GM23338 (cell line): ENCODE results near the gene LRSAM1. TPM values are rescaled to one million over a fixed set of nuclear protein-coding genes. Genes with fewer than 3 reads are reported as not detected.
A peak's percentile ranks its signal among the peaks of the same experiment; 100 is the strongest.

Experiments
- ATAC-seq: fragments of 200-7000 bp; cut with Tn5 transposase; 3 replicates; pipeline ENCODE4 v1.9.1; 2020
- DNase-seq: peaks from one replicate; pipeline ENCODE4 v3.0.0-alpha.2; 2015; ENCODE audit warnings: low spot score
- H2AFZ ChIP-seq: fragments of 200-600 bp; sonication (generic); 2 replicates; pipeline ENCODE4 v1.8.0; 2016; ENCODE audit warnings: antibody characterized with exemption, mild to moderate bottlenecking, moderate library complexity
- H3F3A ChIP-seq: fragments of 200-600 bp; sonication (generic); replicated peaks from 2 replicates; pipeline ENCODE4 v1.8.0; 2017; ENCODE audit warnings: antibody characterized with exemption, mixed run types, low read depth
- H3K27ac ChIP-seq: fragments of 200-600 bp; sonication (generic); 2 replicates; pipeline ENCODE4 v1.6.1; 2016; ENCODE audit warnings: low read depth
- H3K27me3 ChIP-seq: fragments of 200-600 bp; sonication (generic); 2 replicates; pipeline ENCODE4 v1.8.0; 2016; ENCODE audit warnings: mild to moderate bottlenecking, mixed run types, moderate library complexity; ENCODE audit not compliant: insufficient read depth
- H3K36me3 ChIP-seq: fragments of 200-600 bp; sonication (generic); 2 replicates; pipeline ENCODE4 v1.8.0; 2016; ENCODE audit warnings: mild to moderate bottlenecking; ENCODE audit not compliant: insufficient read depth
- H3K4me1 ChIP-seq: fragments of 200-600 bp; sonication (generic); 2 replicates; pipeline ENCODE4 v1.8.0; 2016; ENCODE audit warnings: mild to moderate bottlenecking, moderate library complexity; ENCODE audit not compliant: insufficient read depth
- H3K4me2 ChIP-seq: fragments of 200-600 bp; sonication (generic); 2 replicates; pipeline ENCODE4 v1.7.1; 2017; ENCODE audit warnings: mixed run types
- H3K4me3 ChIP-seq: fragments of 200-600 bp; sonication (generic); 2 replicates; pipeline ENCODE4 v1.6.1; 2016; ENCODE audit warnings: mixed run types
- H3K79me2 ChIP-seq: fragments of 200-600 bp; sonication (generic); replicated peaks from 2 replicates; pipeline ENCODE4 v1.8.0; 2017; ENCODE audit warnings: mild to moderate bottlenecking; ENCODE audit not compliant: insufficient read depth
- H3K9me2 ChIP-seq: fragments of 200-600 bp; sonication (generic); 2 replicates; pipeline ENCODE4 v1.8.0; 2017; ENCODE audit not compliant: insufficient read depth
- H4K20me1 ChIP-seq: fragments of 200-600 bp; sonication (generic); replicated peaks from 2 replicates; pipeline ENCODE4 v1.8.0; 2017; ENCODE audit warnings: mild to moderate bottlenecking; ENCODE audit not compliant: insufficient read depth
- H3K27ac Mint-ChIP-seq: 2 replicates; pipeline ENCODE4 v1.8.0; 2020; ENCODE audit warnings: inconsistent platforms, mild to moderate bottlenecking, moderate library complexity, mixed read lengths
- H3K27me3 Mint-ChIP-seq: 3 replicates; pipeline ENCODE4 v1.8.0; 2022; ENCODE audit warnings: low read depth, mild to moderate bottlenecking, moderate library complexity, mixed read lengths, inconsistent platforms; ENCODE audit not compliant: insufficient read depth, poor library complexity
- H3K36me3 Mint-ChIP-seq: 3 replicates; pipeline ENCODE4 v1.8.0; 2021; ENCODE audit warnings: low read depth, mild to moderate bottlenecking, inconsistent platforms, moderate library complexity, mixed read lengths
- H3K4me1 Mint-ChIP-seq: 3 replicates; pipeline ENCODE4 v1.8.0; 2020; ENCODE audit warnings: mild to moderate bottlenecking, inconsistent platforms, mixed read lengths
- H3K4me3 Mint-ChIP-seq: 3 replicates; pipeline ENCODE4 v1.8.0; 2021; ENCODE audit warnings: moderate library complexity, mild to moderate bottlenecking, inconsistent platforms, mixed read lengths
- H3K9me3 Mint-ChIP-seq: 3 replicates; pipeline ENCODE4 v1.8.0; 2020; ENCODE audit warnings: moderate library complexity, mild to moderate bottlenecking, inconsistent platforms, mixed read lengths
- CREB1 ChIP-seq: fragments of 250-450 bp; sonication (Bioruptor Pico); IDR thresholded peaks from 2 replicates; pipeline ENCODE4 v1.5.0; 2020; ENCODE audit warnings: low read depth, mild to moderate bottlenecking, moderate library complexity
- CTCF ChIP-seq, 2 experiments: fragments of 200-600 bp in 1 of 2; sonication (generic) in 1 of 2; conservative IDR thresholded peaks; 2 replicates each; pipeline versions ENCODE4 v1.5.1 to v1.6.1; 2016 to 2017; ENCODE audit warnings: antibody characterized with exemption in 2 of 2, low read depth in 2 of 2, mild to moderate bottlenecking in 2 of 2, moderate library complexity in 1 of 2
- ETS1 ChIP-seq: IDR thresholded peaks from 2 replicates; pipeline ENCODE4 v1.6.1; 2016; ENCODE audit warnings: antibody characterized with exemption
- EZH2 ChIP-seq: fragments of 200-600 bp; sonication (generic); IDR thresholded peaks from one replicate; pipeline ENCODE4 v1.8.0; 2017; ENCODE audit warnings: antibody characterized with exemption, mild to moderate bottlenecking, low read depth; ENCODE audit not compliant: unreplicated experiment
- JUNB ChIP-seq: IDR thresholded peaks from one replicate; pipeline ENCODE4 v1.6.1; 2016; ENCODE audit warnings: antibody characterized with exemption; ENCODE audit not compliant: unreplicated experiment
- NANOG ChIP-seq: IDR thresholded peaks from 2 replicates; pipeline ENCODE4 v1.6.1; 2016; ENCODE audit warnings: antibody characterized with exemption, borderline replicate concordance
- POLR2AphosphoS5 ChIP-seq: IDR thresholded peaks from 2 replicates; pipeline ENCODE4 v1.6.1; 2016; ENCODE audit warnings: antibody characterized with exemption, low read depth
- REST ChIP-seq: IDR thresholded peaks from one replicate; pipeline ENCODE4 v1.6.1; 2018; ENCODE audit warnings: antibody characterized with exemption; ENCODE audit not compliant: unreplicated experiment
- STAT1 ChIP-seq: IDR thresholded peaks from one replicate; pipeline ENCODE4 v1.6.1; 2016; ENCODE audit warnings: antibody characterized with exemption; ENCODE audit not compliant: unreplicated experiment
- ZNF114 ChIP-seq: fragments of 250-450 bp; sonication (Bioruptor Pico); IDR thresholded peaks from 2 replicates; pipeline ENCODE4 v1.5.0; 2020; ENCODE audit warnings: mild to moderate bottlenecking, moderate library complexity
- ZNF331 ChIP-seq: fragments of 250-450 bp; sonication (Bioruptor Pico); IDR thresholded peaks from 2 replicates; pipeline ENCODE4 v1.5.0; 2020; ENCODE audit warnings: low read depth, mild to moderate bottlenecking, moderate library complexity
- ZNF462 ChIP-seq: fragments of 250-450 bp; sonication (Bioruptor Pico); IDR thresholded peaks from 2 replicates; pipeline ENCODE4 v1.5.0; 2020; ENCODE audit warnings: mild to moderate bottlenecking, moderate library complexity
- polyA plus RNA-seq: library from polyadenylated mRNA; unstranded; fragments of >200 nt; fragmentation: Nextera tagmentation; extraction: Ambion mirVana; gene quantifications from 2 replicates; pipeline ENCODE4 v1.2.1, GENCODE V29; 2016
- total RNA-seq: library from RNA; depleted of rRNA; stranded (reverse); fragments of >200 nt; shearing (Covaris generic); gene quantifications from 2 replicates; pipeline ENCODE4 v1.2.3, GENCODE V29; 2014

LRSAM1 gene
- total and polyA plus RNA-seq, 2 experiments from 2014 or later, result 12.8 to 21.9 TPM

- Histone ChIP-seq H4K20me1 (no peaks in the 10 kb centered on the region; the same call in 1 of the 2 replicates), H3K27me3 (no peaks in the 10 kb centered on the region), H3F3A (no peaks in the 10 kb centered on the region), H3K9me2 (no peaks in the 10 kb centered on the region), H2AFZ (no peak overlapping the region), H3K79me2 (peaks cover 16% of the 10 kb centered on the region), H3K4me1 (peaks cover 22% of the 10 kb centered on the region), H3K4me3 (no peak overlapping the region), H3K36me3 (no peaks in the 10 kb centered on the region), H3K4me2 (no peak overlapping the region), H3K27ac (no peak overlapping the region)
- ATAC-seq (no peak), DNase-seq (no peak)
- Mint-ChIP-seq H3K27me3 (peaks cover 11% of the 10 kb centered on the region), H3K27ac (peak overlapping the region; percentile 67; the same call in 1 of the 2 replicates), H3K4me3 (no peak overlapping the region), H3K9me3 (no peaks in the 10 kb centered on the region), H3K36me3 (0 out of 3 replicates have a peak, but pooled peaks cover 4% of the 10 kb centered on the region), H3K4me1 (peaks cover 32% of the 10 kb centered on the region)
- no peak for TF ChIP-seq STAT1
- no peak for TF ChIP-seq ZNF462 (CRISPR knock-in tag)
- no peak for TF ChIP-seq JUNB
- no peak for TF ChIP-seq EZH2
- TF ChIP-seq ZNF331 (CRISPR knock-in tag), result no peak
- no peak for TF ChIP-seq CREB1 (CRISPR knock-in tag)
- TF ChIP-seq CTCF (conservative IDR thresholded peaks at IDR 0.05; ENCODE audit: low read depth in 2 of 2), result no peak
- TF ChIP-seq ETS1, result no peak
- TF ChIP-seq REST, result no peak
- no peak for TF ChIP-seq NANOG
- no peak for TF ChIP-seq ZNF114 (CRISPR knock-in tag)
- no peak for TF ChIP-seq POLR2AphosphoS5
These were observed 84.5 kb downstream of the LRSAM1 start for GRCh38 chr9:127535834-127536233.
